Endothelial cell of umbilical vein (primary cell): Measurements from ENCODE around the gene GRIA1. TPM values are rescaled to one million over a fixed set of nuclear protein-coding genes. Genes with fewer than 3 reads are reported as not detected.

Experiments
- BruUV-seq: library from RNA; stranded (reverse); fragments of 400-500 nt; replicated peaks from 2 replicates; lab custom pipeline; 2021; lab: Mats Ljungman, UMichigan
- CTCF ChIA-PET: fragments of 300-600, 350-600 bp; sonication (Branson Sonifier 250); formaldehyde crosslinking; loops from one replicate; lab custom pipeline; 2021; ENCODE audit warnings: antibody characterized with exemption, inconsistent platforms; lab: Charles Lee
- POLR2A ChIA-PET: fragments of 300-600, 350-600 bp; sonication (Branson Sonifier 250); formaldehyde crosslinking; loops from one replicate; lab custom pipeline; 2021; ENCODE audit warnings: antibody characterized with exemption, inconsistent platforms; lab: Charles Lee
- DNase-seq: peaks from one replicate; pipeline ENCODE4 v3.0.0-alpha.2; 2011; ENCODE audit warnings: low read depth, low spot score
- FAIRE-seq: peaks from 2 replicates; lab custom pipeline; 2011; peaks lifted over from hg19 to GRCh38; lab: Jason Lieb, UNC
- H2AFZ ChIP-seq: 2 replicates; pipeline ENCODE4 v1.6.0; 2012; ENCODE audit warnings: low read depth, low read length, control low read depth, inconsistent platforms
- H3K27ac ChIP-seq: 2 replicates; pipeline ENCODE4 v1.5.1; 2011; ENCODE audit warnings: low read depth, mild to moderate bottlenecking, control low read depth, low read length, moderate library complexity; ENCODE audit not compliant: insufficient read depth
- H3K27me3 ChIP-seq, 2 experiments: 2 replicates each; pipeline versions ENCODE4 v1.6.0 to v1.6.1; 2011; ENCODE audit warnings: low read length in 2 of 2, mixed read lengths in 1 of 2; ENCODE audit not compliant: control insufficient read depth in 2 of 2, insufficient read depth in 2 of 2
- H3K36me3 ChIP-seq, 2 experiments: 2 replicates in 1 of 2; 3 replicates in 1 of 2; pipeline ENCODE4 v1.5.1; 2011; ENCODE audit warnings: low read length in 2 of 2, mild to moderate bottlenecking in 1 of 2, moderate library complexity in 1 of 2; ENCODE audit not compliant: control insufficient read depth in 2 of 2, insufficient read depth in 2 of 2; ENCODE audit errors: extremely low read depth in 1 of 2
- H3K4me1 ChIP-seq: 3 replicates; pipeline ENCODE4 v1.5.1; 2011; ENCODE audit warnings: mild to moderate bottlenecking, low read length; ENCODE audit not compliant: control insufficient read depth, insufficient read depth; ENCODE audit errors: extremely low read depth
- H3K4me2 ChIP-seq: 2 replicates; pipeline ENCODE4 v1.6.1; 2011; ENCODE audit warnings: low read length, control low read depth, mixed read lengths; ENCODE audit not compliant: insufficient read depth
- H3K4me3 ChIP-seq, 3 experiments: fragments of 200-600 bp in 1 of 3; sonication (generic), shearing (Covaris generic) in 1 of 3; replicated peaks in 1 of 3; 2 replicates each; pipeline ENCODE4 v1.5.1; 2011 to 2016; ENCODE audit warnings: control low read depth in 3 of 3, low read length in 3 of 3, mild to moderate bottlenecking in 2 of 3, inconsistent platforms in 1 of 3, low read depth in 1 of 3, moderate library complexity in 1 of 3; ENCODE audit not compliant: insufficient read depth in 1 of 3
- H3K79me2 ChIP-seq: 2 replicates; pipeline ENCODE4 v1.6.0; 2012; ENCODE audit warnings: low read length, inconsistent platforms; ENCODE audit not compliant: control insufficient read depth, insufficient read depth
- H3K9ac ChIP-seq: replicated peaks from 2 replicates; pipeline ENCODE3; 2011; ENCODE audit warnings: low read length, control low read depth; ENCODE audit not compliant: insufficient read depth; ENCODE audit errors: extremely low read depth
- H3K9me1 ChIP-seq: replicated peaks from 3 replicates; pipeline ENCODE4 v1.6.0; 2011; ENCODE audit warnings: mild to moderate bottlenecking, low read length; ENCODE audit not compliant: control insufficient read depth, insufficient read depth; ENCODE audit errors: extremely low read depth
- H3K9me3 ChIP-seq: replicated peaks from 2 replicates; pipeline ENCODE4 v1.5.1; 2012; ENCODE audit warnings: low read length, inconsistent platforms; ENCODE audit not compliant: control insufficient read depth, insufficient read depth
- H4K20me1 ChIP-seq: replicated peaks from 2 replicates; pipeline ENCODE3; 2011; ENCODE audit warnings: mild to moderate bottlenecking, low read length; ENCODE audit not compliant: control insufficient read depth, insufficient read depth; ENCODE audit errors: extremely low read depth
- CTCF ChIP-seq, 2 donors: IDR thresholded peaks; 1 replicate in 1 of 2; 2 replicates in 1 of 2; pipeline ENCODE4 v1.5.1; 2011; ENCODE audit warnings: low read length in 2 of 2, mild to moderate bottlenecking in 2 of 2, moderate library complexity in 2 of 2, control low read depth in 1 of 2, inconsistent platforms in 1 of 2, low read depth in 1 of 2; ENCODE audit not compliant: insufficient read depth in 1 of 2; ENCODE audit errors: extremely low read depth in 1 of 2
- EZH2 ChIP-seq: IDR thresholded peaks from 2 replicates; pipeline ENCODE4 v1.6.1; 2012; ENCODE audit warnings: borderline replicate concordance, low read depth, mild to moderate bottlenecking, moderate library complexity, low read length, inconsistent platforms; ENCODE audit not compliant: severe bottlenecking
- FOS ChIP-seq: IDR thresholded peaks from 2 replicates; pipeline ENCODE4 v1.6.1; 2011; ENCODE audit warnings: mild to moderate bottlenecking, low read length, moderate library complexity, borderline replicate concordance; ENCODE audit not compliant: insufficient read depth
- GATA2 ChIP-seq: IDR thresholded peaks from 2 replicates; pipeline ENCODE4 v1.7.0; 2011; ENCODE audit warnings: low read depth, mild to moderate bottlenecking, moderate library complexity, mixed read lengths, low read length; ENCODE audit not compliant: insufficient read length, insufficient read depth
- JUN ChIP-seq: IDR thresholded peaks from 2 replicates; pipeline ENCODE4 v1.6.1; 2011; ENCODE audit warnings: borderline replicate concordance, low read depth; ENCODE audit not compliant: insufficient read length, insufficient read depth
- MYC ChIP-seq: IDR thresholded peaks from one replicate; pipeline ENCODE4 v1.6.1; 2011; ENCODE audit warnings: mild to moderate bottlenecking, low read depth, low read length
- POLR2A ChIP-seq: IDR thresholded peaks from 2 replicates; pipeline ENCODE4 v1.6.1; 2012; ENCODE audit warnings: low read depth, mild to moderate bottlenecking, control low read depth, low read length
- POLR2AphosphoS5 ChIP-seq: IDR thresholded peaks from 2 replicates; pipeline ENCODE4 v1.6.1; 2012; ENCODE audit warnings: low read depth, mild to moderate bottlenecking, control low read depth, low read length, moderate library complexity; ENCODE audit not compliant: insufficient read depth
- dilution Hi-C: fragments of 300-500 bp; cut with MboI; formaldehyde crosslinking; loops from one replicate; pipeline ENCODE4 v1.15.0; 2019; ENCODE audit warnings: low sequenced_read_pairs; ENCODE audit not compliant: extremely low pct_ligation_motif_present
- intact Hi-C: fragments of 100-400 bp; cut with micrococcal nuclease; formaldehyde crosslinking; loops from one replicate; pipeline ENCODE4 v1.10.0; 2022
- polyA plus RNA-seq, 4 experiments: library from polyadenylated mRNA; depleted of rRNA in 3 of 4; stranded (reverse) in 3 of 4; unstranded in 1 of 4; fragments of >200 nt; gene quantifications; 2 replicates each; pipeline versions ENCODE4 v1.2.1 to v1.2.3, GENCODE V29; 2011 to 2012; ENCODE audit warnings: missing spikeins in 1 of 4
- total RNA-seq: library from RNA; stranded (reverse); gene quantifications from 2 replicates; pipeline ENCODE4 v1.2.3, GENCODE V29; 2021
- TF ChIP-seq, protein P1 (sequence below): IDR thresholded peaks from 2 replicates; pipeline ENCODE4 v1.6.1; 2011; ENCODE audit not compliant: insufficient read depth, insufficient read length

The GRIA1 gene
- total and polyA plus RNA-seq, 2 donors (not counting 3 experiments of a cell fraction or from before 2014, with no cell fraction given) = not detected

DNA sequence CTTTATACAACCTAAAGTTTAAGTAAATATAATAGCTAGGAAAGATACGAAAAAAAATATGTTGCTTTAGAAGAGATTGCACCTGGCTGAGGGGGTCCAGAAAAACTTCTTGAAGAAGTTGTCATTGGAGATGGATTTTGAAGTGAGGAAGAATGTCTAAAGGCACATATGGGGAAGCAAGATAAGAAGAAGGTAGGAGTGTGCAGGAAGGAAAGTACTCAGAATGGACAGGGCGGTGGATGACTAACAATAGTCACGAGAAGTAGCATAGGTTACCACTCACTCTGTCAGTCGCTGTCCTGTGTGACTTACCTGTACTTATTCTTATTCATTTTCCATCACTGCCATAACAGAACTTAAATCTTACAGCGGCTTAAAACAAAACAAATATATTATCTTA, 251.6 kb downstream of the GRIA1 start:
- no peak for TF ChIP-seq GATA2
- no peak for TF ChIP-seq MYC
- TF ChIP-seq JUN = no peak
- no peak for TF ChIP-seq CTCF (IDR thresholded peaks at IDR 0.05; ENCODE audit: extremely low read depth in 1 of 2, insufficient read depth in 1 of 2, low read depth in 1 of 2, low read length in 2 of 2)
- TF ChIP-seq, protein P1, sequence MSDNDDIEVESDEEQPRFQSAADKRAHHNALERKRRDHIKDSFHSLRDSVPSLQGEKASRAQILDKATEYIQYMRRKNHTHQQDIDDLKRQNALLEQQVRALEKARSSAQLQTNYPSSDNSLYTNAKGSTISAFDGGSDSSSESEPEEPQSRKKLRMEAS = no peak
- TF ChIP-seq POLR2AphosphoS5 = no peak
- no peak for TF ChIP-seq EZH2
- TF ChIP-seq FOS = no peak
- TF ChIP-seq POLR2A = no peak
- no peaks in the 10 kb centered on the region for H4K20me1 ChIP-seq
- H3K9me3 ChIP-seq = no peaks in the 10 kb centered on the region
- no peak overlapping the region for H3K27ac ChIP-seq
- no peak overlapping the region for H3K9ac ChIP-seq
- H3K4me3 ChIP-seq = no peak overlapping the region
- H3K27me3 ChIP-seq = no peaks in the 10 kb centered on the region
- no peak overlapping the region for H3K4me2 ChIP-seq
- H3K4me1 ChIP-seq = no peaks in the 10 kb centered on the region
- no peak for DNase-seq
- intact Hi-C loops = no loop called here
- H2AFZ ChIP-seq = no peak overlapping the region
- no peak for FAIRE-seq
- ChIA-PET POLR2A (no interaction called here), CTCF (no interaction called here)
- BruUV-seq = no TSS peak
- H3K9me1 ChIP-seq = no peaks in the 10 kb centered on the region
- dilution Hi-C loops = no loop called here
- no peaks in the 10 kb centered on the region for H3K79me2 ChIP-seq
- no peaks in the 10 kb centered on the region for H3K36me3 ChIP-seq
